Heart right ventricle (tissue), 16 donors: ENCODE results near the gene MEGF11. TPM values are rescaled to one million over a fixed set of nuclear protein-coding genes. Genes with fewer than 3 reads are reported as not detected.
"Not testable (repeated sequence)": the region's sequence is repeated elsewhere in the genome, so short reads cannot be mapped to it uniquely, and the experiment has no call there.

ENCODE experiments used
- ATAC-seq, 8 donors: fragments of 200-7000 bp; cut with Tn5 transposase; one replicate each; pipeline ENCODE4 v1.9.1; 2020; ENCODE audit warnings: mild to moderate bottlenecking in 8 of 8, moderate library complexity in 8 of 8, moderate number of reproducible peaks in 1 of 8
- DNase-seq, 2 donors: peaks; one replicate each; pipeline ENCODE4 v3.0.0-alpha.2; 2020
- H3K27ac ChIP-seq, 10 donors: fragments of 200-600 bp; sonication (generic) in 2 of 10; one replicate each; pipeline versions ENCODE4 v1.5.0 to v1.8.0; 2020 to 2022; ENCODE audit warnings: mild to moderate bottlenecking in 3 of 10
- H3K27me3 ChIP-seq, 7 donors: fragments of 200-600 bp; one replicate each; pipeline ENCODE4 v1.8.0; 2021 to 2022; ENCODE audit warnings: mild to moderate bottlenecking in 2 of 7
- H3K36me3 ChIP-seq, 9 donors: fragments of 200-600 bp; sonication (generic) in 1 of 9; one replicate each; pipeline versions ENCODE4 v1.5.0 to v1.8.0; 2020 to 2022; ENCODE audit warnings: mild to moderate bottlenecking in 2 of 9
- H3K4me1 ChIP-seq, 9 donors: fragments of 200-600 bp; sonication (generic) in 1 of 9; one replicate each; pipeline versions ENCODE4 v1.5.0 to v1.8.0; 2020 to 2022; ENCODE audit warnings: mild to moderate bottlenecking in 4 of 9
- H3K4me3 ChIP-seq, 10 donors: fragments of 200-600 bp; sonication (generic) in 2 of 10; one replicate each; pipeline versions ENCODE4 v1.5.0 to v1.8.0; 2020 to 2022; ENCODE audit warnings: mild to moderate bottlenecking in 7 of 10, moderate library complexity in 2 of 10
- H3K9me3 ChIP-seq, 11 donors: fragments of 200-600 bp in 10 of 11; sonication (generic) in 2 of 11; one replicate each; pipeline versions ENCODE4 v1.5.0 to v1.8.0; 2013 to 2022; ENCODE audit warnings: mild to moderate bottlenecking in 2 of 11, control low read depth in 1 of 11, moderate library complexity in 1 of 11
- WGBS, 2 donors: extraction: QIAGEN DNeasy Blood & Tissue Kit; methylation state at CpG; one replicate each; pipeline ENCODE4 v1.1.7; 2013; ENCODE audit warnings: inconsistent platforms in 1 of 2; 5-methylcytosine and 5-hydroxymethylcytosine counted together
- intact Hi-C, 10 donors: fragments of 100-400 bp; cut with DNase I; formaldehyde crosslinking; loops; one replicate each; pipeline versions ENCODE4 v1.11.1 to v1.14.2; 2022
- polyA plus RNA-seq, 2 donors: library from polyadenylated mRNA; stranded (reverse); fragments of 200-250 nt; gene quantifications; one replicate each; pipeline ENCODE4 v1.2.3, GENCODE V29; 2013
- total RNA-seq, 10 donors: library from RNA; stranded (reverse); fragmentation: NEBNext Ultra II Directional in 3 of 10; extraction: Animal tissue kit (Norgen Biotek cat#: 25700) in 3 of 10; gene quantifications; one replicate each; pipeline versions ENCODE4 v1.2.1 to v1.2.4, GENCODE V29; 2021 to 2023
- TF ChIP-seq, protein P1 (sequence below), 9 donors: fragments of 200-600 bp; sonication (generic) in 2 of 9; IDR thresholded peaks; one replicate each; pipeline versions ENCODE4 v1.5.0 to v1.8.0; 2021 to 2022; ENCODE audit warnings: antibody characterized with exemption in 9 of 9, mild to moderate bottlenecking in 5 of 9, moderate library complexity in 1 of 9
- donor health status: Arrhythmogenic right ventricular cardiomyopathy.
- donor health status: ischemic (EF 13 %, LVEDD 7.1; RV severe dilation, severe dysfunction).
- donor health status: healthy with polysubstance abuse.
- donor health status: DM: no; HTN: yes; CAD: no.
- donor health status: DM: no; HTN: no; CAD: no.
- donor health status: ischemic (EF 25% LVEDD 6.9; RV normal size, moderate dysfunction).
- donor health status: ischemic (EF 25% LVEDD 5.7; RV mildly dilated, moderate dysfunction).
- donor health status: healthy.
- donor health status: DM: yes; HTN: yes; CAD: no.
- donor health status: Ischemic cardiomyopathy.
- donor health status: ischemic (EF 35%, LVEDD 5.7; RV mildly dilated, moderate dysfunction).
- donor health status: nonischemic (EF 11% LVEDD 7.7; RV severe dilation, severe dysfunction).
- donor health status: DM: yes; HTN: yes; CAD: no.
- donor health status: PGD.
- donor health status: ischemic (EF 29% LVEDD 5.4; RV normal size, mild dysfunction).
- donor health status: nonischemic (EF 23%, LVEDD 6.1; RV moderate dilation, normal function).

Gene MEGF11
- total and polyA plus RNA-seq, 12 donors = 0.03 TPM; not detected in 11

GRCh38 chr15:65869126-65869953 lies 384.2 kb downstream of the MEGF11 start, which contains the start of gene RAB11A:
Gene RAB11A (plus strand): TSS chr15:65869491. CDS start chr15:65869586, 95 bp downstream.
- intact Hi-C loops = loop anchor here in 5 of 10 donors (2.0 to 10.0 kb wide), 6 partner anchors 37 to 255 kb away; partner anchors contain the start of genes DENND4A (in 4 of the 5) and INTS14 (in 1 of the 5)
- Histone ChIP-seq H3K4me3 (peak within 1 kb of the TSS; percentile 73 to 100 (median 85)), H3K4me1 (peaks cover 0 to 37% (median 25%) of the 10 kb centered on the region in 9 donors), H3K9me3 (no peaks in the 10 kb centered on the region), H3K27ac (peak within 1 kb of the TSS; percentile 83 to 98 (median 95)), H3K36me3 (peaks cover 0 to 4% (median 1%) of the 10 kb centered on the region in 9 donors), H3K27me3 (no peaks in the 10 kb centered on the region)
- ATAC-seq (peak; percentile 98 to 99 (median 98)), DNase-seq (peak; percentile 95 to 96)
- TF ChIP-seq, protein P1, sequence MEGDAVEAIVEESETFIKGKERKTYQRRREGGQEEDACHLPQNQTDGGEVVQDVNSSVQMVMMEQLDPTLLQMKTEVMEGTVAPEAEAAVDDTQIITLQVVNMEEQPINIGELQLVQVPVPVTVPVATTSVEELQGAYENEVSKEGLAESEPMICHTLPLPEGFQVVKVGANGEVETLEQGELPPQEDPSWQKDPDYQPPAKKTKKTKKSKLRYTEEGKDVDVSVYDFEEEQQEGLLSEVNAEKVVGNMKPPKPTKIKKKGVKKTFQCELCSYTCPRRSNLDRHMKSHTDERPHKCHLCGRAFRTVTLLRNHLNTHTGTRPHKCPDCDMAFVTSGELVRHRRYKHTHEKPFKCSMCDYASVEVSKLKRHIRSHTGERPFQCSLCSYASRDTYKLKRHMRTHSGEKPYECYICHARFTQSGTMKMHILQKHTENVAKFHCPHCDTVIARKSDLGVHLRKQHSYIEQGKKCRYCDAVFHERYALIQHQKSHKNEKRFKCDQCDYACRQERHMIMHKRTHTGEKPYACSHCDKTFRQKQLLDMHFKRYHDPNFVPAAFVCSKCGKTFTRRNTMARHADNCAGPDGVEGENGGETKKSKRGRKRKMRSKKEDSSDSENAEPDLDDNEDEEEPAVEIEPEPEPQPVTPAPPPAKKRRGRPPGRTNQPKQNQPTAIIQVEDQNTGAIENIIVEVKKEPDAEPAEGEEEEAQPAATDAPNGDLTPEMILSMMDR (IDR thresholded peaks at IDR 0.05) = peak in 8 of 9 donors; percentile 33 to 58 (median 40)
- 0% methylated on average over 61 to 62 of the region's 62 CpGs for WGBS, 2 donors

DNA sequence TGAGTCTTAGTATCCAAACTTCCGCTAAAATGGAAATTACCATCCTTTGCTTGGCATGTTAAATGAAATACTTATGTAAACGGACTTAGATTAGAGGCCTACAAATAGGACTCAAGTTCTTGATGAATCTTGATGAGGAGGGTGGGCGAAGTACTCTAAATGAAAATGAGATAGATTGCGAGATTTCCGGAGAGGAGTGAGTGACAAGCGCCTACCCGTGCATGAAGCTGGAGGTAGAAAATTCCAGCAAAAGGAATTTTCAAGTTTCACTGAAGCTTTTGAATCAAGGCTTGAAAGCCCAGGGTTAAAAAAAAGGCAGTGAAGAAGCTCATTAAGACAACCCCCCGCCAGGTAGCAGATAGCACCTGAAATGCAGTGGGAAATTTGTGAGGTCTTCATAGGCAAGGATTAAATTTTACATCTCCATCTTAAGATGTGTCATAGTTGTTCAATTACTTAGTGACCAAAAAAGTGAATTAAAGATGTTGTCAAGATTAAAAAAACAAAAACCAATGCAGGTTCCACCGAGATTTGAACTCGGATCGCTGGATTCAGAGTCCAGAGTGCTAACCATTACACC lies 384.9 kb downstream of the MEGF11 start:
- Histone ChIP-seq H3K4me1 (peaks cover 0 to 37% (median 25%) of the 10 kb centered on the region in 9 donors), H3K9me3 (no peaks in the 10 kb centered on the region), H3K36me3 (no peaks in the 10 kb centered on the region), H3K27ac (peak overlapping the region; percentile 83 to 98 (median 95)), H3K4me3 (peak overlapping the region; percentile 73 to 100 (median 85)), H3K27me3 (no peaks in the 10 kb centered on the region)
- TF ChIP-seq, protein P1 (IDR thresholded peaks at IDR 0.05) = no peak
- intact Hi-C loops = loop anchor here in 5 of 10 donors (2.0 to 10.0 kb wide), 6 partner anchors 36 to 254 kb away; partner anchors contain the start of genes DENND4A (in 4 of the 5) and INTS14 (in 1 of the 5)
- no peak for ATAC-seq
- no peak for DNase-seq
- 65% methylated on average over 11 of the region's 11 CpGs for WGBS, 2 donors

DNA sequence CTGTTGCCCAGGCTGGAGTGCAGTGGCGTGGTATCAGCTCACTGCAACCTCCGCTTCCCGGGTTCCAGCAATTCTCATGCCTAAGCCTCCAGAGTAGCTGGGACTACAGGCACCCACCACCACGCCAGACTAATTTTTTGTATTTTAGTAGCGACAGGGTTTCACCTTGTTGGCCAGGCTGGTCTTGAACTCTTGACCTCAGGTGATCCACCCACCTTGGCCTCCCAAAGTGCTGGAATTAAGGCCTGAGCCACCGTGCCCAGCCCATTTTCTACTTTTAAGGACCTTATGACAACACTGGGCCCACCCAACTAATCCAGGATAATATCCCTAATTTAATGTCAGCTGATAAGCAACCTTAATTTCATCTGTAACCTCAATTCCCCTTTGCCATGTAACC lies 385.6 kb downstream of the MEGF11 start:
- H3K36me3 ChIP-seq, H3K9me3 ChIP-seq, H3K27me3 ChIP-seq, H3K27ac ChIP-seq, ATAC-seq, DNase-seq, H3K4me3 ChIP-seq: not testable (repeated sequence)
- 94 to 95% methylated on average over 6 of the region's 6 CpGs for WGBS, 2 donors
- H3K4me1 ChIP-seq = peaks cover 0 to 31% (median 22%) of the 10 kb centered on the region in 9 donors
- intact Hi-C loops = loop anchor here in 5 of 10 donors (2.0 to 10.0 kb wide), 6 partner anchors 35 to 253 kb away; partner anchors contain the start of genes DENND4A (in 4 of the 5) and INTS14 (in 1 of the 5)

- H3K4me3 ChIP-seq = no peak overlapping the region
- TF ChIP-seq, protein P1 (IDR thresholded peaks at IDR 0.05) = no peak
- WGBS, 2 donors = 93 to 98% methylated on average over 3 of the region's 3 CpGs
- no peaks in the 10 kb centered on the region for H3K27me3 ChIP-seq
- H3K36me3 ChIP-seq = no peaks in the 10 kb centered on the region
- no peak overlapping the region for H3K27ac ChIP-seq
- intact Hi-C loops = loop anchor here in 4 of 10 donors (5.0 to 10.0 kb wide), 4 partner anchors 35 to 252 kb away; partner anchors contain the start of genes DENND4A (in 3 of the 4) and INTS14 (in 1 of the 4)
- ATAC-seq = no peak
- DNase-seq = no peak
- H3K4me1 ChIP-seq = peaks cover 0 to 24% (median 16%) of the 10 kb centered on the region in 9 donors
- H3K9me3 ChIP-seq = no peaks in the 10 kb centered on the region
Observed at GRCh38 chr15:65867244-65867643, 386.3 kb downstream of the MEGF11 start.
